ENCODE data around the gene HFE. TPM values are rescaled to one million over a fixed set of nuclear protein-coding genes. Genes with fewer than 3 reads are reported as not detected.

Gene HFE
- total RNA-seq, 2 donors from 2014 or later: 1.8 to 2.1 TPM

- H3K4me3 ChIP-seq (ENCODE audit: low read length): peak overlapping the region; percentile 94
- no peaks in the 10 kb centered on the region for H3K36me3 ChIP-seq (ENCODE audit: control insufficient read depth, insufficient read depth, low read length)
- Mint-ChIP-seq H3K27me3 (ENCODE audit: insufficient read depth) (no peaks in the 10 kb centered on the region), H3K4me1 (peaks cover 19% of the 10 kb centered on the region), H3K27ac (peak overlapping the region; percentile 95), H3K4me3 (peak overlapping the region; percentile 72), H3K36me3 (ENCODE audit: low read depth) (no peaks in the 10 kb centered on the region), H3K9me3 (no peaks in the 10 kb centered on the region)
- no peaks in the 10 kb centered on the region for H3K27me3 ChIP-seq (ENCODE audit: control insufficient read depth, insufficient read depth, low read length, poor library complexity, severe bottlenecking)
- H3K9me3 ChIP-seq (ENCODE audit: control insufficient read depth, low read length): no peaks in the 10 kb centered on the region
- WGBS, 2 experiments (ENCODE audit: insufficient coverage in 1 of 2, insufficient read length in 1 of 2): 48 to 50% methylated on average over 2 to 7 of the region's 8 CpGs
- DNase-seq: no peak
- TF ChIP-seq CTCF (conservative IDR thresholded peaks at IDR 0.05): no peak
- H3K4me1 ChIP-seq (ENCODE audit: control insufficient read depth, insufficient read depth, low read length): peaks cover 12% of the 10 kb centered on the region
- H3K9ac ChIP-seq (ENCODE audit: extremely low read depth, low read length, poor library complexity, severe bottlenecking): peak overlapping the region; percentile 88
- peak overlapping the region; percentile 90 for H3K27ac ChIP-seq (ENCODE audit: low read depth, low read length)
Measured at GRCh38 chr6:26053992-26054780, 33.0 kb upstream of the HFE start.

- Histone ChIP-seq H3K4me3 (ENCODE audit: low read length) (peak overlapping the region; percentile 94), H3K9ac (ENCODE audit: extremely low read depth, low read length, poor library complexity, severe bottlenecking) (peak overlapping the region; percentile 88), H3K27me3 (ENCODE audit: control insufficient read depth, insufficient read depth, low read length, poor library complexity, severe bottlenecking) (no peaks in the 10 kb centered on the region), H3K4me1 (ENCODE audit: control insufficient read depth, insufficient read depth, low read length) (peaks cover 12% of the 10 kb centered on the region), H3K9me3 (ENCODE audit: control insufficient read depth, low read length) (no peaks in the 10 kb centered on the region), H3K27ac (ENCODE audit: low read depth, low read length) (peak overlapping the region; percentile 90), H3K36me3 (ENCODE audit: control insufficient read depth, insufficient read depth, low read length) (no peaks in the 10 kb centered on the region)
- peaks cover 19% of the 10 kb centered on the region for H3K4me1 Mint-ChIP-seq
- H3K27ac Mint-ChIP-seq: peak overlapping the region; percentile 95
- H3K9me3 Mint-ChIP-seq: no peaks in the 10 kb centered on the region
- H3K4me3 Mint-ChIP-seq: peak overlapping the region; percentile 72
- TF ChIP-seq CTCF (conservative IDR thresholded peaks at IDR 0.05): peak; percentile 41
- WGBS, 2 experiments (ENCODE audit: insufficient coverage in 1 of 2, insufficient read length in 1 of 2): 1% methylated on average over 14 to 31 of the region's 31 CpGs
- peak; percentile 91 for DNase-seq
- H3K36me3 Mint-ChIP-seq (ENCODE audit: low read depth): no peaks in the 10 kb centered on the region
- no peaks in the 10 kb centered on the region for H3K27me3 Mint-ChIP-seq (ENCODE audit: insufficient read depth)
Measured at GRCh38 chr6:26054781-26055718, 32.2 kb upstream of the HFE start.

GRCh38 chr6:26055719-26056582 is 31.3 kb upstream of the HFE start:
- H3K27ac ChIP-seq (ENCODE audit: low read depth, low read length): peak overlapping the region; percentile 90
- Mint-ChIP-seq H3K4me3 (peak overlapping the region; percentile 72), H3K27ac (peak overlapping the region; percentile 95), H3K36me3 (ENCODE audit: low read depth) (no peaks in the 10 kb centered on the region), H3K9me3 (no peaks in the 10 kb centered on the region), H3K27me3 (ENCODE audit: insufficient read depth) (no peaks in the 10 kb centered on the region), H3K4me1 (peaks cover 19% of the 10 kb centered on the region)
- no peak for TF ChIP-seq CTCF (conservative IDR thresholded peaks at IDR 0.05)
- peak overlapping the region; percentile 94 for H3K4me3 ChIP-seq (ENCODE audit: low read length)
- peak; percentile 96 for DNase-seq
- peak overlapping the region; percentile 88 for H3K9ac ChIP-seq (ENCODE audit: extremely low read depth, low read length, poor library complexity, severe bottlenecking)
- no peaks in the 10 kb centered on the region for H3K9me3 ChIP-seq (ENCODE audit: control insufficient read depth, low read length)
- WGBS, 2 experiments (ENCODE audit: insufficient coverage in 1 of 2, insufficient read length in 1 of 2): 0% methylated on average over 27 to 51 of the region's 51 CpGs
- no peaks in the 10 kb centered on the region for H3K27me3 ChIP-seq (ENCODE audit: control insufficient read depth, insufficient read depth, low read length, poor library complexity, severe bottlenecking)
- H3K4me1 ChIP-seq (ENCODE audit: control insufficient read depth, insufficient read depth, low read length): peaks cover 12% of the 10 kb centered on the region
- no peaks in the 10 kb centered on the region for H3K36me3 ChIP-seq (ENCODE audit: control insufficient read depth, insufficient read depth, low read length)

Data from endodermal cell (in vitro differentiated cells).